HEK293 (cell line): ENCODE results near the gene NXPH2.

Experiments
- CTCF ChIA-PET: fragments of 350-600 bp; formaldehyde crosslinking; extraction: SDS; loops from one replicate; lab custom pipeline; 2021; ENCODE audit warnings: antibody characterized with exemption; lab: Yijun Ruan, JAX
- POLR2A ChIA-PET: fragments of 300-600 bp; formaldehyde crosslinking; extraction: SDS; loops from one replicate; lab custom pipeline; 2020; ENCODE audit warnings: antibody characterized with exemption, inconsistent platforms; lab: Yijun Ruan, JAX
- H3K27ac ChIP-seq: fragments of 200-500 bp; sonication (Bioruptor generic); 2 replicates; pipeline ENCODE4 v1.5.1; 2014; ENCODE audit warnings: low read depth, low read length, control low read depth, inconsistent platforms; ENCODE audit errors: extremely low read depth
- H3K36me3 ChIP-seq, 2 experiments: fragments of 200-500 bp in 1 of 2; sonication (Bioruptor generic) in 1 of 2; 1 replicate in 1 of 2; 2 replicates in 1 of 2; pipeline ENCODE4 v1.5.1; 2014 to 2017; ENCODE audit warnings: inconsistent platforms in 2 of 2, low read length in 2 of 2; ENCODE audit not compliant: control insufficient read depth in 2 of 2, insufficient read depth in 1 of 2
- H3K4me1 ChIP-seq: fragments of 200-500 bp; sonication (Bioruptor generic); 2 replicates; pipeline ENCODE4 v1.5.1; 2014; ENCODE audit warnings: mild to moderate bottlenecking, low read length, inconsistent platforms; ENCODE audit not compliant: control insufficient read depth, insufficient read depth
- H3K4me3 ChIP-seq: 2 replicates; pipeline ENCODE4 v1.5.1; 2011; ENCODE audit warnings: low read depth, mild to moderate bottlenecking, control low read depth, low read length, moderate library complexity
- H3K9me3 ChIP-seq: fragments of 200-500 bp; sonication (Bioruptor generic); 2 replicates; pipeline ENCODE4 v1.5.1; 2014; ENCODE audit warnings: low read depth, low read length, inconsistent platforms; ENCODE audit not compliant: control insufficient read depth, insufficient read depth
- CTCF ChIP-seq: fragments of 450-650 bp; formaldehyde crosslinking; IDR thresholded peaks from 2 replicates; pipeline ENCODE4 v1.5.1; 2016; ENCODE audit warnings: missing biosample characterization, missing genetic modification characterization
- ELK4 ChIP-seq: IDR thresholded peaks from 2 replicates; pipeline ENCODE4 v1.6.1; 2011; ENCODE audit warnings: mild to moderate bottlenecking, low read depth, low read length, borderline replicate concordance
- INSM2 ChIP-seq: fragments of 450-650 bp; formaldehyde crosslinking; IDR thresholded peaks from 2 replicates; pipeline ENCODE4 v1.5.1; 2016; ENCODE audit warnings: missing biosample characterization, missing genetic modification characterization
- MEIS1 ChIP-seq: sonication (generic); formaldehyde crosslinking; IDR thresholded peaks from 2 replicates; pipeline ENCODE4 v1.8.1; 2022; ENCODE audit warnings: missing genetic modification reagents, mild to moderate bottlenecking, borderline replicate concordance
- OVOL3 ChIP-seq: fragments of 450-650 bp; formaldehyde crosslinking; IDR thresholded peaks from 2 replicates; pipeline ENCODE4 v1.5.1; 2016; ENCODE audit warnings: missing biosample characterization, missing genetic modification characterization
- PRDM2 ChIP-seq: fragments of 450-650 bp; formaldehyde crosslinking; IDR thresholded peaks from 2 replicates; pipeline ENCODE4 v1.5.1; 2016; ENCODE audit warnings: missing biosample characterization, missing genetic modification characterization, borderline replicate concordance
- SCRT1 ChIP-seq: fragments of 450-650 bp; formaldehyde crosslinking; IDR thresholded peaks from 2 replicates; pipeline ENCODE4 v1.5.1; 2016; ENCODE audit warnings: missing biosample characterization, missing genetic modification characterization, borderline replicate concordance
- ZFP69B ChIP-seq: fragments of 450-650 bp; formaldehyde crosslinking; IDR thresholded peaks from 2 replicates; pipeline ENCODE4 v1.5.1; 2016; ENCODE audit warnings: missing biosample characterization, missing genetic modification characterization
- ZNF121 ChIP-seq: fragments of 450-650 bp; formaldehyde crosslinking; IDR thresholded peaks from 2 replicates; pipeline ENCODE4 v1.5.1; 2016; ENCODE audit warnings: missing biosample characterization, missing genetic modification characterization
- ZNF132 ChIP-seq: fragments of 450-650 bp; formaldehyde crosslinking; IDR thresholded peaks from 2 replicates; pipeline ENCODE4 v1.5.1; 2017; ENCODE audit warnings: missing biosample characterization, missing genetic modification characterization, borderline replicate concordance
- ZNF274 ChIP-seq, 2 experiments: fragments of 200-500 bp in 1 of 2; fragments of 450-650 bp in 1 of 2; sonication (Bioruptor generic) in 1 of 2; formaldehyde crosslinking in 1 of 2; IDR thresholded peaks; 2 replicates each; pipeline versions ENCODE4 v1.5.1 to v1.6.1; 2014 to 2016; ENCODE audit warnings: borderline replicate concordance in 1 of 2, inconsistent platforms in 1 of 2, low read length in 1 of 2, missing biosample characterization in 1 of 2, missing genetic modification characterization in 1 of 2
- ZNF302 ChIP-seq: fragments of 450-650 bp; formaldehyde crosslinking; IDR thresholded peaks from 2 replicates; pipeline ENCODE4 v1.5.1; 2016; ENCODE audit warnings: missing biosample characterization, missing genetic modification characterization, low read depth
- ZNF488 ChIP-seq: fragments of 450-650 bp; formaldehyde crosslinking; IDR thresholded peaks from 2 replicates; pipeline ENCODE4 v1.5.1; 2016; ENCODE audit warnings: missing biosample characterization, missing genetic modification characterization
- ZNF623 ChIP-seq: fragments of 450-650 bp; formaldehyde crosslinking; IDR thresholded peaks from 2 replicates; pipeline ENCODE4 v1.5.1; 2016; ENCODE audit warnings: missing biosample characterization, missing genetic modification characterization
- ZNF645 ChIP-seq: fragments of 450-650 bp; formaldehyde crosslinking; IDR thresholded peaks from 2 replicates; pipeline ENCODE4; 2016; ENCODE audit warnings: missing biosample characterization, missing genetic modification characterization
- ZNF791 ChIP-seq: fragments of 450-650 bp; formaldehyde crosslinking; IDR thresholded peaks from 2 replicates; pipeline ENCODE4 v1.5.1; 2016; ENCODE audit warnings: missing biosample characterization, missing genetic modification characterization

NXPH2 gene

GRCh38 chr2:138823666-138824065, 43.5 kb upstream of the NXPH2 start:
- no peaks in the 10 kb centered on the region for H3K36me3 ChIP-seq
- CTCF ChIA-PET: interaction anchor here (1.0 to 2.0 kb wide), 2 partner anchors 935 to 958 kb away, joined by 3 to 7 read pairs; no protein-coding TSS in a partner anchor
- H3K27ac ChIP-seq: no peak overlapping the region
- H3K4me3 ChIP-seq: no peak overlapping the region
- H3K9me3 ChIP-seq: no peaks in the 10 kb centered on the region
- no peak for TF ChIP-seq ZNF274 (IDR thresholded peaks at IDR 0.05; ENCODE audit: low read length)
- no peak for TF ChIP-seq ZNF274 (tag by site-specific recombination; IDR thresholded peaks at IDR 0.05; ENCODE audit: borderline replicate concordance)
- no peak for TF ChIP-seq CTCF (tag by site-specific recombination)
- TF ChIP-seq OVOL3 (tag by site-specific recombination): no peak
- peaks cover 1% of the 10 kb centered on the region for H3K4me1 ChIP-seq
- POLR2A ChIA-PET: no interaction called here

- CTCF ChIA-PET: interaction anchor here (0.7 to 1.2 kb wide), 2 partner anchors 164 to 931 kb away, joined by 3 to 4 read pairs; no protein-coding TSS in a partner anchor
- Histone ChIP-seq H3K36me3 (no peaks in the 10 kb centered on the region), H3K27ac (no peak overlapping the region), H3K9me3 (no peaks in the 10 kb centered on the region), H3K4me3 (no peak overlapping the region), H3K4me1 (peaks cover 4% of the 10 kb centered on the region; the same call in 1 of the 2 replicates)
- TF ChIP-seq ZNF791 (tag by site-specific recombination) (no peak), INSM2 (tag by site-specific recombination) (no peak), ZNF132 (tag by site-specific recombination) (no peak), ZNF623 (no peak), ELK4 (no peak), PRDM2 (no peak), ZNF645 (tag by site-specific recombination) (no peak), ZNF488 (tag by site-specific recombination) (no peak), ZFP69B (tag by site-specific recombination) (no peak), ZNF121 (tag by site-specific recombination) (no peak), MEIS1 (no peak), SCRT1 (tag by site-specific recombination) (no peak), ZNF302 (tag by site-specific recombination) (no peak)
- POLR2A ChIA-PET: no interaction called here
These were observed 39.8 kb upstream of the NXPH2 start for GRCh38 chr2:138819964-138820363.
